Activated naive CD4-positive, alpha-beta T cell treated with anti-CD3 and anti-CD28 coated beads, Interleukin-2, amount 50 U/mL, for 72 hours (primary cell): ENCODE measurements around the gene SPSB1. TPM values are rescaled to one million over a fixed set of nuclear protein-coding genes. Genes with fewer than 3 reads are reported as not detected.

ENCODE experiments used
- total RNA-seq, 2 donors: library from RNA; stranded (reverse); gene quantifications; one replicate each; pipeline ENCODE4 v1.2.3, GENCODE V29; 2022

SPSB1 gene
- total RNA-seq, 2 donors from 2014 or later = 3.8 to 12.6 TPM

Other genes with a start within 250 kb of the SPSB1 start
- gene SLC2A5, start 223.3 kb upstream of the SPSB1 start, total RNA-seq = not detected
- 1 to 10 TPM; 4.5 to 9.1 TPM for gene GPR157, start 163.8 kb upstream of the SPSB1 start, total RNA-seq
- 10 to 100 TPM in 1 of 2 donors, 1 to 10 TPM in 1; 4.4 to 16.2 TPM for gene H6PD, start 58.1 kb upstream of the SPSB1 start, total RNA-seq
- 1 to 10 TPM; 6.1 to 6.2 TPM for gene SLC25A33, start 246.6 kb downstream of the SPSB1 start, total RNA-seq